ENCODE measurements around the gene LCN15. TPM values are rescaled to one million over a fixed set of nuclear protein-coding genes. Genes with fewer than 3 reads are reported as not detected.
A peak's percentile ranks its signal among the peaks of the same experiment; 100 is the strongest.
"Not testable (repeated sequence)": the region's sequence is repeated elsewhere in the genome, so short reads cannot be mapped to it uniquely, and the experiment has no call there.

Gene LCN15
- total RNA-seq, 2 experiments from 2014 or later: not detected

DNA sequence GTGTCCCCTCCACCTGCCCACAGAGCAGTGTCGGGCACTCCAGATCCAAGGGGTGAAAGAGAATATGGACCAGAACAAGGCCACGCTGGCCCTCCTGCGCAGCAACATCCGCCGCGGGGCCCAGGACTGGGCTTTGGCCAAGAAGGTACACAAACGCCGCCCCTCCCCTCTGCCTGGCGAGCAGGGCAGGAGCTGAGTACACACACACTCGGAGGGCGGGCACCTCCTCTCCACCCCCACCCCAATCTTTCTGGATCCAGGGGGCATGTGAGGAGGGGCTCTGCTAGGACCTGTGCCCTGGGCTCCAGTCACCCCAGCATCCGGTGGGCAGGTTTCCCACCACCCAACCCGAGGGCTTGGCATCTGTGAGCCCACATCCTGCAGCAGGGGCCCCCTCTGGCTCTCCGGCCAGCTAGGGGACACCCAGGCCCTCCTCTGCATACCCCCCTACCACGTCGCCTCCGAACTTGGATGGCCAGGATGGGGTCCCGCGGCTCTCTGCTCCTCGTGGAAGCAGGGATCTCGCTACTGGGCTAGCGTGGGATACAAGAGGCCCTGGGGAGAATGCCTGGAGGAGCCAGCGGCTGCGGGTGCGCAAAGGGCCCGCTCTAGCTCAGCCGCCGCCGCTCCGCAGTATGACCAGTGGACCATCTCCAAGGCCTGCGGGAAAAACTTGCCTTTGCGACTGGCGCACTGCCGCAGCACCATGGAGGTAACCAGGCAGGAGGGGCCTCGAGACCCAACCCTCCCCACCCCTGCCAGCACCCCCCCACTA, 34.9 kb upstream of the LCN15 start:
- Mint-ChIP-seq H3K27ac (no peak overlapping the region), H3K4me1 (ENCODE audit: low read depth) (peaks cover 28% of the 10 kb centered on the region), H3K36me3 (ENCODE audit: low read depth) (no peaks in the 10 kb centered on the region), H3K9me3 (no peaks in the 10 kb centered on the region), H3K27me3 (peaks cover 11% of the 10 kb centered on the region), H3K4me3 (peak overlapping the region; percentile 72)
- POLR2A ChIA-PET: interaction anchor here (0.6 to 1.5 kb wide), 2 partner anchors 71 to 146 kb away, joined by 3 to 4 read pairs; partner anchors contain the start of gene C8G
- intact Hi-C loops (cut with micrococcal nuclease): no loop called here
- CTCF ChIA-PET: interaction anchor here (2.0 kb wide), 1 partner anchor 236 kb away, joined by 7 read pairs; no protein-coding TSS in a partner anchor
- ATAC-seq (no peak), DNase-seq (no peak)
- TF ChIP-seq, protein P1, sequence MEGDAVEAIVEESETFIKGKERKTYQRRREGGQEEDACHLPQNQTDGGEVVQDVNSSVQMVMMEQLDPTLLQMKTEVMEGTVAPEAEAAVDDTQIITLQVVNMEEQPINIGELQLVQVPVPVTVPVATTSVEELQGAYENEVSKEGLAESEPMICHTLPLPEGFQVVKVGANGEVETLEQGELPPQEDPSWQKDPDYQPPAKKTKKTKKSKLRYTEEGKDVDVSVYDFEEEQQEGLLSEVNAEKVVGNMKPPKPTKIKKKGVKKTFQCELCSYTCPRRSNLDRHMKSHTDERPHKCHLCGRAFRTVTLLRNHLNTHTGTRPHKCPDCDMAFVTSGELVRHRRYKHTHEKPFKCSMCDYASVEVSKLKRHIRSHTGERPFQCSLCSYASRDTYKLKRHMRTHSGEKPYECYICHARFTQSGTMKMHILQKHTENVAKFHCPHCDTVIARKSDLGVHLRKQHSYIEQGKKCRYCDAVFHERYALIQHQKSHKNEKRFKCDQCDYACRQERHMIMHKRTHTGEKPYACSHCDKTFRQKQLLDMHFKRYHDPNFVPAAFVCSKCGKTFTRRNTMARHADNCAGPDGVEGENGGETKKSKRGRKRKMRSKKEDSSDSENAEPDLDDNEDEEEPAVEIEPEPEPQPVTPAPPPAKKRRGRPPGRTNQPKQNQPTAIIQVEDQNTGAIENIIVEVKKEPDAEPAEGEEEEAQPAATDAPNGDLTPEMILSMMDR (IDR thresholded peaks at IDR 0.05): no peak

DNA sequence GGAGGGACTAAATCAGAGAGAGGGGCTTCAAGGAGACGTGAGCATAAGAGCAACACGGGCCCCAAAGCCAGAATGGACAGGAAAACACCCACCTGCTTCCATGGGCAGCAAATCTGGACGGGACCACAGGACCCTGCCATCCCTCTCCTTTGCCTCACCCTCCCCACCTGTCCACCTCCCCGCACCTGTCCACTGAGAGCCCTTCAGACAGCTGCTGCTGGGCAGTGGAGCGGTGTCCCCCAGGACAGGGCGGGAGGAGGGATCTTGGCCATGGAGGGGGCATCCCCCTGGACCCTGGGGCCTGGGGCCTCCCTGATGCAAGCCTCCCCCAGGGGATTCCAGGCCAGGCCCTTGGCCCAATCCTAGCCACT, 34.4 kb upstream of the LCN15 start:
- CTCF ChIA-PET: interaction anchor here (1.1 to 2.0 kb wide), 2 partner anchors 44 to 236 kb away, joined by 3 to 7 read pairs; partner anchors contain the start of gene AJM1
- DNase-seq: no peak
- no peak overlapping the region for H3K27ac Mint-ChIP-seq
- no peak for ATAC-seq
- POLR2A ChIA-PET: interaction anchor here (0.8 to 1.5 kb wide), 2 partner anchors 58 to 70 kb away, joined by 3 to 4 read pairs; no protein-coding TSS in a partner anchor
- peaks cover 11% of the 10 kb centered on the region for H3K27me3 Mint-ChIP-seq
- TF ChIP-seq, protein P1 (IDR thresholded peaks at IDR 0.05): no peak
- H3K4me3 Mint-ChIP-seq: no peak overlapping the region
- no peaks in the 10 kb centered on the region for H3K36me3 Mint-ChIP-seq (ENCODE audit: low read depth)
- intact Hi-C loops (cut with micrococcal nuclease): no loop called here
- no peaks in the 10 kb centered on the region for H3K9me3 Mint-ChIP-seq
- H3K4me1 Mint-ChIP-seq (ENCODE audit: low read depth): peaks cover 28% of the 10 kb centered on the region

DNA sequence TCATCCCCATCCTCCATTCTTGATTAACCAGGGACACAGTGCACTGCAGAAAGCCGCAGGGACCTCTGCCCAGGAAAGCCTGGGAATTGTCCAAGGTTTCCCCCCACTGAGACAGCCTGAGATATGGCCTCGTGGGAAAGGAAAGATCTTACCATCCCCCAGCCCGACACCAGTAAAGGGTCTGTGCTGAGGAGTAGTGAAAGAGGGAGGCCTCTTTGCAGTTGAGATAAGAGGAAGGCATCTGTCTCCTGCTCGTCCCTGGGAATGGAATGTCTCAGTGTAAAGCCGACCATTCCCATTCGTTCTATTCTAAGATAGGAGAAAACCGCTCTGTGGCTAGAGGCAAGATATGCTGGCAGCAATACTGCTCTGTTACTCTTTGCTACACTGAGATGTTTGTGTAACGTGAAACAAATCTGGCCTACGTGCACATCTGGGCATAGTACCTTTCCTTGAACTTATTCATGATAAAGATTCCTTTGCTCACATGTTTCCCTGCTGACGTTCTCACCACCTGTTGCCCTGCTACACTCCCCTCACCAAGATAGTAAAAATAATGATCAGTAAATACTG, 32.5 kb upstream of the LCN15 start:
- POLR2A ChIA-PET: interaction anchor here (0.9 kb wide), 1 partner anchor 188 kb away, joined by 3 read pairs; no protein-coding TSS in a partner anchor
- CTCF ChIA-PET, H3K27ac Mint-ChIP-seq: not testable (repeated sequence)

DNA sequence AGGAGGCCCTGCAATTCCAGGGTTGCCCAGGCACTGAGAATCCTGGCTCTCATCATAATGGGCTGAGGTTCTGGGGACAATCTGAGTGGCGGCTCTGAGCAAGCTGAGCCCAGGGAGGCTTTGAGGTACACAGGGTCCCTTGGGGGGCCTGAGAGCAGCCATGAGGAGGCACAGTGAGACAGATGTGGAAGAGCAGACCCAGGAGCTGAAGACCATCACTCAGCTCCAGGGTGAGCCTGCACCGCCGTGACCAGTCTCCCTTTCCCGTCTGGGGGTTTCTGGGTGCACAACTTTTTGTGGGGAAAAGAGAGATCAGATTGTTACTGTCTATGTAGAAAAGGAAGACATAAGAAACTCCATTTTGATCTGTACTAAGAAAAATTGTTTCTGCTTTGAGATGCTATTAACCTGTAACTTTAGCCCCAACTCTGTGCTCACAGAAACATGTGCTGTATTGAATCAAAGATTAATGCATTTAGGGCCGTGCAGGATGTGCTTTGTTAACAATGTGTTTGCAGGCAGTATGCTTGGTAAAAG, 32.0 kb upstream of the LCN15 start, which contains the start of gene CCDC183:
CCDC183 (plus strand) TSS at position 101 of the 537 bp plus-strand sequence; CDS start at position 161, 60 bp downstream.
- CTCF ChIA-PET: no interaction called here
- POLR2A ChIA-PET: interaction anchor here (0.9 kb wide), 1 partner anchor 188 kb away, joined by 3 read pairs; no protein-coding TSS in a partner anchor
- TF ChIP-seq, protein P1 (IDR thresholded peaks at IDR 0.05): no peak

More for the DNA sequence above, 32.5 kb upstream of the LCN15 start:
- ATAC-seq; DNase-seq; H3K9me3 Mint-ChIP-seq; H3K4me3 Mint-ChIP-seq; H3K36me3 Mint-ChIP-seq (ENCODE audit: low read depth); intact Hi-C loops (cut with micrococcal nuclease): not testable (repeated sequence)
- H3K4me1 Mint-ChIP-seq (ENCODE audit: low read depth): peaks cover 38% of the 10 kb centered on the region
- peaks cover 11% of the 10 kb centered on the region for H3K27me3 Mint-ChIP-seq

DNA sequence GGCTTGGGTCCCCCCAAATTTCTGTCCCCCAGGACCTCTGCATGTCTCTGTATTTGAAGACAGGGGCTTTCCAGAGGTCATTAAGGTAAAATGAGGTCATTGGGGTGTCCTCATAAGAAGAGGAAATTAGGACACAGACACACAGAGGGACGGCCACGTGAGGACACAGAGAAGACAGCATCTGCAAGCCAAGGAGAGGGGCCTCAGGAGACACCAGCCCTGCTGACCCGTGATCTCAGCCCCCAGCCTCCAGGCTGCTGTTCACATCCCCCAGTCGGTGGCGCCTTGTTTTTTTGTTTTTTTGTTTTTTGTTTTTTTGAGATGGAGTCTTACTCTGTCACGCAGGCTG, 30.7 kb upstream of the LCN15 start:
- peaks cover 31% of the 10 kb centered on the region for H3K4me1 Mint-ChIP-seq (ENCODE audit: low read depth)
- DNase-seq (no peak), ATAC-seq (no peak)
- no peak overlapping the region for H3K4me3 Mint-ChIP-seq
- intact Hi-C loops (cut with micrococcal nuclease): no loop called here
- H3K9me3 Mint-ChIP-seq: no peaks in the 10 kb centered on the region
- TF ChIP-seq, protein P1 (IDR thresholded peaks at IDR 0.05): no peak
- CTCF ChIA-PET: no interaction called here
- peaks cover 5% of the 10 kb centered on the region for H3K27me3 Mint-ChIP-seq
- H3K27ac Mint-ChIP-seq: no peak overlapping the region
- H3K36me3 Mint-ChIP-seq (ENCODE audit: low read depth): peaks cover 2% of the 10 kb centered on the region
- POLR2A ChIA-PET: no interaction called here

More for the DNA sequence above, 32.0 kb upstream of the LCN15 start, which contains the start of gene CCDC183:
- Mint-ChIP-seq H3K27me3 (peaks cover 11% of the 10 kb centered on the region), H3K4me1 (ENCODE audit: low read depth) (peaks cover 36% of the 10 kb centered on the region), H3K36me3 (ENCODE audit: low read depth) (peaks cover 2% of the 10 kb centered on the region), H3K4me3 (no peak within 1 kb of the TSS), H3K27ac (no peak within 1 kb of the TSS), H3K9me3 (no peaks in the 10 kb centered on the region)
- no peak for DNase-seq
- ATAC-seq: no peak
- intact Hi-C loops (cut with micrococcal nuclease): no loop called here
